HG03103 (cell line): Measurements from ENCODE around the gene ZNF302.
"Not testable (repeated sequence)": the region's sequence is repeated elsewhere in the genome, so short reads cannot be mapped to it uniquely, and the experiment has no call there.

ENCODE experiments used
- ATAC-seq: cut with Tn5 transposase; IDR thresholded peaks from one replicate; pipeline ENCODE4 v1.9.1; 2021; ENCODE audit warnings: low read depth; ENCODE audit not compliant: unreplicated experiment

The ZNF302 gene

GRCh38 chr19:34677386-34678084 is at the start of gene ZNF302:
ZNF302 (plus strand) TSS chr19:34677678; CDS start chr19:34678805, 1,127 bp downstream.
- peak; percentile 85 for ATAC-seq

GRCh38 chr19:34633802-34634201 is 43.7 kb upstream of the ZNF302 start:
- no peak for ATAC-seq

- ATAC-seq = no peak
These were observed 37.9 kb upstream of the ZNF302 start for GRCh38 chr19:34639491-34640085.

- no peak for ATAC-seq
These were observed 35.2 kb upstream of the ZNF302 start for GRCh38 chr19:34642241-34642640.

- no peak for ATAC-seq
These were observed 32.5 kb upstream of the ZNF302 start for GRCh38 chr19:34644991-34645461.

- ATAC-seq = no peak
These were observed 31.9 kb upstream of the ZNF302 start for GRCh38 chr19:34645551-34645950.

GRCh38 chr19:34649886-34650543 is 27.5 kb upstream of the ZNF302 start:
- ATAC-seq = no peak

GRCh38 chr19:34651747-34652146 is 25.7 kb upstream of the ZNF302 start:
- no peak for ATAC-seq

GRCh38 chr19:34654796-34655195 is 22.7 kb upstream of the ZNF302 start:
- ATAC-seq = no peak

GRCh38 chr19:34655651-34656050 is 21.8 kb upstream of the ZNF302 start:
- no peak for ATAC-seq

GRCh38 chr19:34661357-34661756 is 16.1 kb upstream of the ZNF302 start:
- ATAC-seq = no peak

GRCh38 chr19:34662919-34663318 is 14.6 kb upstream of the ZNF302 start:
- ATAC-seq = no peak

- no peak for ATAC-seq
These were observed 13.3 kb upstream of the ZNF302 start for GRCh38 chr19:34664168-34664567.

- no peak for ATAC-seq
These were observed 12.6 kb upstream of the ZNF302 start for GRCh38 chr19:34664870-34665269.

GRCh38 chr19:34665275-34665674 is 12.2 kb upstream of the ZNF302 start:
- not testable (repeated sequence) for ATAC-seq

GRCh38 chr19:34666200-34666957 is 11.1 kb upstream of the ZNF302 start:
- no peak for ATAC-seq

- ATAC-seq = no peak
These were observed 10.6 kb upstream of the ZNF302 start for GRCh38 chr19:34666958-34667265.

GRCh38 chr19:34667349-34668076 is 10.0 kb upstream of the ZNF302 start:
- ATAC-seq = no peak

GRCh38 chr19:34668077-34668689 is 9.3 kb upstream of the ZNF302 start:
- ATAC-seq = not testable (repeated sequence)

GRCh38 chr19:34668690-34669089 is 8.8 kb upstream of the ZNF302 start:
- ATAC-seq = not testable (repeated sequence)
